Measurements from ENCODE around the gene TMEM248.

GRCh38 chr7:66960192-66960591, 39.2 kb downstream of the TMEM248 start:
- TF ChIP-seq CTCF (IDR thresholded peaks at IDR 0.05) (no peak), POLR2A (IDR thresholded peaks at IDR 0.05) (no peak)
